SH-SY5Y (cell line): ENCODE measurements around the gene TBC1D30.

Experiments
- GATA2 ChIP-seq: IDR thresholded peaks from 2 replicates; pipeline ENCODE4 v1.6.1; 2011; ENCODE audit warnings: mild to moderate bottlenecking, low read depth, low read length
- GATA3 ChIP-seq: IDR thresholded peaks from 2 replicates; pipeline ENCODE4 v1.6.1; 2011; ENCODE audit warnings: low read depth, mild to moderate bottlenecking, low read length, moderate library complexity

Gene TBC1D30

GRCh38 chr12:64798165-64798564 lies 26.3 kb upstream of the TBC1D30 start:
- TF ChIP-seq GATA2 (no peak), GATA3 (no peak)

DNA sequence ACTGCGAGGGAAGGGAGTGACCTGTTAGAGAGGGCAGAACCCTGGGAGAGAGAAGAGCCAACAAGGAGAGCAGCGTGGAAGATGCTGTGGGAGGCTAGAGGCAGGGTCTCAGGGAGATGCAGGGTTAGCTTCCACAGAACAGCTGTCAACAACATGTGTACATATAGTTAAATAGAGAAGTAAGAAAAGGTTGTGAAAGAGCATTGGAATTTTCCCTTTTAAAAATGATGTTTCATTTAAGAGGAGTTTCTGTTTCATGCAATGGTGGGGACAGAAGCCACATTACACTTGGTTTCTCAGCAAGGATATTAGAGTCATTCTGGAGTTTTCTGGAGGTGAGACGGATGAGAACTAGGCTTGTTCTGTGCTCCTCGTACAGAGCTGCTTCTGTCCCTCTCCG lies 23.8 kb upstream of the TBC1D30 start:
- TF ChIP-seq GATA3 (no peak), GATA2 (no peak)

GRCh38 chr12:64801381-64801780 lies 23.1 kb upstream of the TBC1D30 start:
- TF ChIP-seq GATA3 (no peak), GATA2 (no peak)

DNA sequence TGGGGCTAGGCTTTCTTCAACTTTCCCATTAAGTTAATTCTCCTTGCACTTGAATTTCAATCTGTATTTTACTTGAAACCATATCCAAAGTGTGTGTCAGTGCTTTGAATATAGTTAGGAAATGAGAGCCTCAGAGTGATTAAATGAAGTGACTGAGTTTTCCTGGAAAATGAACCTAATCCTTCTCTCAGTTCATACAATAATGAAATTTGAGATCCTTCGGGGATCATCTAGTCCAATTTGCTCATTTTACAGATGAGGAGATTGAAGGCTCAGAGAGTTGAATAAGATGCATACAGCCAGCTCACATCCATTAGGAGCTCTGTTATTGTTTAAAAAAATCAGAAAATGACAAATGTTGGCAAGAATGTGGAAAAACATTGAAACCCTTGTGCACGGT lies 18.3 kb upstream of the TBC1D30 start:
- TF ChIP-seq GATA3, result no peak
- no peak for TF ChIP-seq GATA2

DNA sequence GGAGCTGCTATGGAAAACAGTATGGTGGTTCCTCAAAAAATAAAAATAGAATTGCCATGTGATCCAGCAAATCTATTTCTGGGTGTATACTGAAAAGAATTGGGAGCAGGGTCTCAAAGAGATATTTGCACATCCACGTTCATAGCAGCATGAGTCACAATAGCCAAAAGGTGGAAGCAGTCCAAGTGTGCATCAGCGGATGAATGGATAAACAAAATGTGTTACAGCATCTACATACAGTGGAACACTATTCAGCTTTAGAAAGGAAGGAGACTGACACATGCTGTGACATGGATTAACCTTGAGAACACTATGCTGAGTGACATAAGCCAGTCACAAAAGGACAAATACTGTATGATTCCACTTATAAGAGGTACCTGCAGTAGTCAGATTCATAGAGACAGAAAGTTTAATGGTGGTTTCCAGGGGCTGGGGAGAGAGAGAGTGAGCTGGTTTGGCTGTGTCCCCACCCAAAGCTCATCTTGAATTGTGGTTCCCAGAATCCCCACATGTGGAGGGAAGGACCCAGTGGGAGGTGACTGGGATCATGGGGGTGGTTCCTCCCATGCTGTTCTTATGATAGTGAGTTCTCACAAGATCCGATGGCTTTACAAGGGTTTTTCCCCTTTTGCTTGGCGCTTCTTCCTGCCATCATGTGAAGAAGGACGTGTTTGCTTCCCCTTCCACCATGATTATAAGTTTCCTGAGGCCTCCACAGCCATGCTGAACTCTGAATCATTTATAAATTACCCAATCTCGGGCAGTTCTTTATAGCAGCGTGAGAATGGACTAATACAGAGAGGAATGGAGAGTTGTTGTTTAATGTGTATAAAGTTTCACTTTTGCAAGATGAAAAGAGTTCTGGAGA lies 17.6 kb upstream of the TBC1D30 start:
- TF ChIP-seq GATA2 (no peak), GATA3 (no peak)

DNA sequence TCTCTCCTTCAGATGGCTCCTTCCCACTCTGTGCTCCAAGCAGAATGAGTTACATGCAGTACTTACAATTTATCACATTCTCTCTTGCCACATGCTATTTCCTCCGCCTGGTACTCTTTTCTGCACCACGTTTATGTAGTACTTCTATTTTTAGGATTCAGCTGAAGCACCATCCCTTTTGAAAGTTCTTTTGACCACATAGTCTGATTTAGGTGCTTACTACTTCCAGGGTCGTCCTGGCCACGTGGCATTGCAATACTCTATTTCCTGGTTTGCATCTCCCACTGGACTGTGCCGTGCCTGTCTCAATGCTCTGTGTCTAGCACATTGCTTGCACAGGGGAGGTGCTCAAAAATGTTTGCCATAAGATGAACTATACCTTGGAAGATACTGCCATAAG lies 16.3 kb upstream of the TBC1D30 start:
- TF ChIP-seq GATA3, result no peak
- no peak for TF ChIP-seq GATA2

DNA sequence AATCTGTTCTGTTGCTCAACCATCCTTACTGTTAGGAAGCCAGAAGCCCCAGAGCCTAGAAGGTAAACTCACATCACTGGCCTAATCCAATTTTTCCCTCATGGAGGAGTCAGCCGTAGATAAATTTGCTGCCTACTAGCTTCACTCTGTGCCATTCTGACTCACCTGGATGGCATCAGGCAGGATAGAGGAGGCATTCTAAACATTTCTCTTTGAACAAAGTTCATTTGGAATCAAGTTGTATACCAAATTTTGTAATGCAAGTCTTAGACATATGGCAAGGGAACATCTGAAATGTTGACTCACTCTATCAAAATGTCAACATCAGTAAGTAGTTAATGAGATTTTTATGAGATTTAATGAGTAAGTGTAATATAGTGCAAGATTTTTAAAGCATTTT lies 13.6 kb upstream of the TBC1D30 start:
- TF ChIP-seq GATA3 (no peak), GATA2 (no peak)

DNA sequence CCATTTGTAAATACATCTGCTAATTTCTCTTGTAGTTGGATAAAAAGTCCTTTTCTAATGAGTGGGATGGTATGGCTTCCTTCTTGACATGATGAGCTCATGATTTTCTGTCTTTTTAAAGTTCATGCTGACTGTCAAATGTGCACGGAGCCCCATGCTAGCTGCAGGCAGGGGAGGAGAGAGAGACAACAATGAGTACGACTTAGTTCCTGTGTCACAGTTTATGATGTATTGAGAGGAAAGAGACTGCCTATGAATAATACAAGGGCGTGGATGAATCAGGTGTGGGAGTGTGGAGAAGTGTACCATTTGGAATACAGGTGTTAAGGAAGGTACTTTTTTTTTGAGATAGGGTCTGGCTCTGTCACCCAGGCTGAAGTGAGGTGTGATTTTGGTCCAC lies 10.7 kb upstream of the TBC1D30 start:
- TF ChIP-seq GATA2, result no peak
- no peak for TF ChIP-seq GATA3

DNA sequence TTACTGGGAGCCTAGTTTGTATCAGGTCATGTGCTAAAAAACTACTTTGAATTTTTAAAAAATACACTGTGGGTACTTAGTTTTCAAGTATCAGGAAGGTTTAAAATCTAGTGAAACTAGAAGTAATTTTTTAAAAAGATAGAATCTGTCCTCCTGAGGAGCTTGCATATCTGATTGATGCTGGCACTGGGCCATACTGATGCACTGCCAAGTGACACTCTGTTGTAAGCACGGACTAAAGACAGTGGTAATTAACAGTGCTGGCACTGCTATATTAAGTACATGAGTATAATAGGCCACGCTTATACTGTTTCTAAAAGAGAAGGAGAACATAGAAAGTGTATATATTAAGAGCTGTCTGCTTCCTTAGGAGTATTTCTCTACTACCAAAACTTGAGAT lies 10.0 kb upstream of the TBC1D30 start:
- no peak for TF ChIP-seq GATA3
- TF ChIP-seq GATA2, result no peak

GRCh38 chr12:64819816-64820402 lies 4.5 kb upstream of the TBC1D30 start:
- TF ChIP-seq GATA3, result no peak
- TF ChIP-seq GATA2, result peak; percentile 74

- TF ChIP-seq GATA3 (no peak), GATA2 (no peak)
Observed at GRCh38 chr12:64820593-64820992, 3.9 kb upstream of the TBC1D30 start.

- TF ChIP-seq GATA2, result no peak
- no peak for TF ChIP-seq GATA3
Observed at GRCh38 chr12:64821116-64821630, 3.3 kb upstream of the TBC1D30 start.

DNA sequence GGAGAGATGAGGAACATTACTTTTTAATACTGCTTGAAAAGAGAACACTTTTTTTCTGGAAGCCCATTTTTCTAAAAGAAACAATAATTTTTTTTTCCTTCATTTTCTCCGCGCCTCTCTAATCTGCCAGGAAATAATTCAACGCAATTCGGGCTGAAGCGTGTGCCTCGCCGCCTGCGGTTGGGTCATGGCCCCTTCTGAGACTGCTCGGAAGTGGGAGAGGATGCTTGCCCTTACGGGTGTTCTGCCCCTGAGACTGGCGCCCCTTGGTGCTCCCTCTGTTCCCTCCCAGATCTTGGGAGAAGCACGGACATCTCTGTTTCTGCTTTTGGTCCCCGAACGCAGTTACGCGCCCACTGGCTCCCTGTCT lies 332 bp upstream of the TBC1D30 start:
- TF ChIP-seq GATA3 (no peak), GATA2 (no peak)

GRCh38 chr12:64825143-64826021 lies 935 bp downstream of the TBC1D30 start:
- TF ChIP-seq GATA3 (no peak), GATA2 (no peak)

DNA sequence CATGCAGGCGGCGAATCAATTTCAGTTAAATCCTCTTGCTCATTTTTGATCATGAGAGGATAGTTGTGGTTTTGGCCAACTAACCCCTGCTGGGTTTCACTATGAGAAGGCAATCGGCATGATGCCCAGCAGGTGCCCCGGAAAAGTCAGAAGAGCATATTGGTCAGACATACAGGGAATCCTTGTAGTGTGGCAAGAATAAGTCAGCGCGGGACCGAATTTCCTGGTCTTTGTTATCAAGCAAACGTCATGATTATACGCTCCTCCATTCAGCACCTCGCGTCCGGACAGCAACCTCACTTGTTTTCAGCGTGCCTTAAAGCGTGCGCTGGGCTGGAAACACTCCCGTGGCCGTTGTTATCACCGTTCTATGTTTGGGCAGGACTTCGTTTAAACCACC lies 1.8 kb downstream of the TBC1D30 start:
- TF ChIP-seq GATA2 (no peak), GATA3 (no peak)
